IPS-15b (cell line): ENCODE data around the gene DTX2.
"Not testable (repeated sequence)": the region's sequence is repeated elsewhere in the genome, so short reads cannot be mapped to it uniquely, and the experiment has no call there.

Experiments
- H3K27me3 ChIP-seq: one replicate; pipeline ENCODE4 v1.6.1; 2013; ENCODE audit warnings: low read length; ENCODE audit not compliant: control insufficient read depth, insufficient read depth
- H3K36me3 ChIP-seq: one replicate; pipeline ENCODE4 v1.6.1; 2013; ENCODE audit warnings: low read length; ENCODE audit not compliant: control insufficient read depth, insufficient read depth
- H3K4me1 ChIP-seq: one replicate; pipeline ENCODE4 v1.6.1; 2013; ENCODE audit warnings: mild to moderate bottlenecking, low read length; ENCODE audit not compliant: control insufficient read depth, insufficient read depth
- H3K4me3 ChIP-seq: one replicate; pipeline ENCODE4 v1.5.1; 2013; ENCODE audit warnings: low read depth, low read length
- H3K9ac ChIP-seq: one replicate; pipeline ENCODE4 v1.6.1; 2013; ENCODE audit warnings: low read depth, mild to moderate bottlenecking, low read length
- H3K9me3 ChIP-seq: one replicate; pipeline ENCODE4 v1.6.1; 2013; ENCODE audit warnings: mild to moderate bottlenecking, low read length; ENCODE audit not compliant: control insufficient read depth, insufficient read depth

Gene DTX2

DNA sequence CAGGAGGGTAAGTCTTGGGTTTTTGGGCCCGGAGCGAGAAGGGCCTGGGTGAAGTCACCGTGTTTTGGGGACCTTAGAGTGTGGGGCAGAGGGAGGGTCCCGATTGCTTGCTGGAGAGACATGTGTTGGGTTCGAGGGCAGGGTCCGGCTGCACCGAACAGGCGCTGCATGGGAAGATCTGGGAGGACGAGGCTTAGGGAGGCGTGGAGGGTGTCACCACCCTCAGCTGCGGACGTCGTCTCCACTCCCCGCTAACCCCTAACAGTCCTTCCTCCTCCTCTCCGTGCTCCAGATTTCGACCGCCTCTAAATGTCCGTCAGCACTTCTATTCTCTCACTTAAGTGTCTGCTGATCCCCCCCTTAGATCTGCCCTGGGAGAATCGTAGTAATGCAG lies 88.3 kb downstream of the DTX2 start:
- H3K4me1 ChIP-seq, H3K36me3 ChIP-seq, H3K9me3 ChIP-seq, H3K27me3 ChIP-seq: not testable (repeated sequence)
- H3K4me3 ChIP-seq: peak overlapping the region; percentile 68
- peak overlapping the region; percentile 70 for H3K9ac ChIP-seq

DNA sequence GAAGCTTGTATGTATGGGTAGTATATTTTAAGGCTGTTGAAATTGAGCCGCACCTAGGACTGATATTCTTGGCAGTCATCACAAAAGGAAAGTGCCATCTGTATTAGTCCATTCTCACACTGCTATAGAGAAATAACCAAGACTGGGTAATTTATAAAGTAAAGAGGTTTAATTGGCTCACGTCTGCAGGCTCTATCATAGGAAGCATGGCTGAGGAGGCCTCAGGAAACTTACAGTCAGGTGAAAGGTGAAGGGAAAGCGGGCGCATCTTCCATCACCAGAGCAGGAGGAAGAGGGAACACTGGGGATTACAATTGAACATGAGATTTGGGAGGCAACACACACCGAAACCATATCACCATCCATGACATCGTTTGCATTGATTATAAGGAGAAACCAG lies 90.5 kb downstream of the DTX2 start:
- H3K4me1 ChIP-seq, H3K9ac ChIP-seq, H3K36me3 ChIP-seq, H3K27me3 ChIP-seq, H3K9me3 ChIP-seq, H3K4me3 ChIP-seq: not testable (repeated sequence)
